Gastrocnemius medialis (tissue), 4 donors: Measurements from ENCODE around the gene PPP1R27.

Experiments
- POLR2A ChIP-seq, 2 donors: fragments of 450-650 bp; IDR thresholded peaks; one replicate each; pipeline ENCODE4 v1.6.1; 2017; ENCODE audit warnings: antibody characterized with exemption in 2 of 2, mild to moderate bottlenecking in 2 of 2, moderate library complexity in 2 of 2
- TF ChIP-seq, protein P1 (sequence below), 5 experiments: fragments of 450-650 bp in 3 of 5; fragments of 200-600 bp in 2 of 5; sonication (generic) in 2 of 5; IDR thresholded peaks in 4 of 5; conservative IDR thresholded peaks in 1 of 5; 1 replicate in 4 of 5; 2 replicates in 1 of 5; pipeline ENCODE4 v1.5.1; 2016 to 2019; ENCODE audit warnings: antibody characterized with exemption in 5 of 5, mild to moderate bottlenecking in 3 of 5, moderate library complexity in 3 of 5

DNA sequence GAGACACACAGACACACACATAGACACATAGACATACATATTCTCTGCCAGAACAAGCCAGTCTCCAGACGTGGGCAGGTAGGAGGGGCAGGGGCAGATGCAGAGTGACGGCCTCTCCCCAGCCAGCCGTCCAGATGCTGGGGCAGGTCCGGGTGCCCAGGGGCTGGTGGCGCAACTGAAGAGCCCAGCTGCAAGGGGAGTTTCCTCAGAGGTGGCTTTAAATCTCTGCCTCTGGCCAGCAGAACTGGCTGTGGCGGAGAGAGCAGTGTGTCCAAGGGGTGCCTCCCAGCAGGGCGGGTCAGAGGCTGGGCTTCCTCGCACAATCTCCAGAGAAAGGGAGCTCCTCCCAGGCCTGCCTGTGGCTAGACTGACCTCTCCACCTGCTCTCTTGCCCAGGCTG, 40.3 kb downstream of the PPP1R27 start:
- TF ChIP-seq, protein P1, sequence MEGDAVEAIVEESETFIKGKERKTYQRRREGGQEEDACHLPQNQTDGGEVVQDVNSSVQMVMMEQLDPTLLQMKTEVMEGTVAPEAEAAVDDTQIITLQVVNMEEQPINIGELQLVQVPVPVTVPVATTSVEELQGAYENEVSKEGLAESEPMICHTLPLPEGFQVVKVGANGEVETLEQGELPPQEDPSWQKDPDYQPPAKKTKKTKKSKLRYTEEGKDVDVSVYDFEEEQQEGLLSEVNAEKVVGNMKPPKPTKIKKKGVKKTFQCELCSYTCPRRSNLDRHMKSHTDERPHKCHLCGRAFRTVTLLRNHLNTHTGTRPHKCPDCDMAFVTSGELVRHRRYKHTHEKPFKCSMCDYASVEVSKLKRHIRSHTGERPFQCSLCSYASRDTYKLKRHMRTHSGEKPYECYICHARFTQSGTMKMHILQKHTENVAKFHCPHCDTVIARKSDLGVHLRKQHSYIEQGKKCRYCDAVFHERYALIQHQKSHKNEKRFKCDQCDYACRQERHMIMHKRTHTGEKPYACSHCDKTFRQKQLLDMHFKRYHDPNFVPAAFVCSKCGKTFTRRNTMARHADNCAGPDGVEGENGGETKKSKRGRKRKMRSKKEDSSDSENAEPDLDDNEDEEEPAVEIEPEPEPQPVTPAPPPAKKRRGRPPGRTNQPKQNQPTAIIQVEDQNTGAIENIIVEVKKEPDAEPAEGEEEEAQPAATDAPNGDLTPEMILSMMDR (IDR thresholded peaks at IDR 0.05 in 4 of 5, conservative IDR thresholded peaks at IDR 0.05 in 1 of 5) = no peak
- no peak for TF ChIP-seq POLR2A (IDR thresholded peaks at IDR 0.05)
